HepG2 (cell line): ENCODE measurements around the gene MXD3.

Experiments used
- FOXM1 ChIP-seq: sonication (generic); formaldehyde crosslinking; IDR thresholded peaks from 2 replicates; pipeline ENCODE4 v1.5.0; 2020; ENCODE audit warnings: missing genetic modification reagents
- NFE2L2 ChIP-seq: fragments of 150-350 bp; IDR thresholded peaks from 2 replicates; pipeline ENCODE4 v1.6.1; 2014; ENCODE audit warnings: low read length
- ZNF230 ChIP-seq: sonication (generic); formaldehyde crosslinking; IDR thresholded peaks from 2 replicates; pipeline ENCODE4 v1.4.0; 2020; ENCODE audit warnings: mild to moderate bottlenecking, missing genetic modification reagents
- ZNF232 ChIP-seq: sonication (generic); formaldehyde crosslinking; IDR thresholded peaks from 2 replicates; pipeline ENCODE4 v1.4.0; 2020; ENCODE audit warnings: missing genetic modification reagents, borderline replicate concordance
- TF ChIP-seq, protein P1 (sequence below), 2 experiments: sonication (generic) in 1 of 2; formaldehyde crosslinking in 1 of 2; IDR thresholded peaks; 2 replicates each; pipeline versions ENCODE4 v1.5.1 to v1.6.1; 2011 to 2020; ENCODE audit warnings: borderline replicate concordance in 1 of 2, low read depth in 1 of 2, low read length in 1 of 2, mild to moderate bottlenecking in 1 of 2, missing genetic modification reagents in 1 of 2, moderate library complexity in 1 of 2
- TF ChIP-seq, protein P2 (sequence below): sonication (generic); formaldehyde crosslinking; IDR thresholded peaks from 2 replicates; pipeline ENCODE4 v1.5.0; 2020; ENCODE audit warnings: mild to moderate bottlenecking, missing genetic modification reagents, moderate library complexity
- TF ChIP-seq, protein P3 (sequence below): sonication (generic); formaldehyde crosslinking; IDR thresholded peaks from 2 replicates; pipeline ENCODE4 v1.4.0; 2020; ENCODE audit warnings: missing genetic modification reagents

DNA sequence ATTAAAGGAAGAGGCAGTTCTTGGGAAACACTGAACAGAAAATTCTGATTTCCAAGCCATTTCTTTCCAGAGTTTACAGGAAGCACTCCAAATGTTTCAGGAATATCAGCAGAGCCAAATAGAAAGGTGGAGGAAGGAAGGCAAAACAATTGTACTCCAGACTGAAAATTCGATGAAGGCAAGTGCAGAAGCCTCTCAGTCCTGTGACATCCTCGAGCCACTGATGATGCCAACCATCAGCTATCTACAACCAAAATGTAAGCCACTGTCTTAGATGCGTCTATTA is 37.6 kb upstream of the MXD3 start:
- TF ChIP-seq, protein P1, sequence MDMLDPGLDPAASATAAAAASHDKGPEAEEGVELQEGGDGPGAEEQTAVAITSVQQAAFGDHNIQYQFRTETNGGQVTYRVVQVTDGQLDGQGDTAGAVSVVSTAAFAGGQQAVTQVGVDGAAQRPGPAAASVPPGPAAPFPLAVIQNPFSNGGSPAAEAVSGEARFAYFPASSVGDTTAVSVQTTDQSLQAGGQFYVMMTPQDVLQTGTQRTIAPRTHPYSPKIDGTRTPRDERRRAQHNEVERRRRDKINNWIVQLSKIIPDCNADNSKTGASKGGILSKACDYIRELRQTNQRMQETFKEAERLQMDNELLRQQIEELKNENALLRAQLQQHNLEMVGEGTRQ (IDR thresholded peaks at IDR 0.05; ENCODE audit: low read depth, low read length) = no peak
- TF ChIP-seq, protein P1 (CRISPR knock-in tag; IDR thresholded peaks at IDR 0.05; ENCODE audit: borderline replicate concordance) = no peak
- no peak for TF ChIP-seq FOXM1 (CRISPR knock-in tag)
- TF ChIP-seq, protein P2, sequence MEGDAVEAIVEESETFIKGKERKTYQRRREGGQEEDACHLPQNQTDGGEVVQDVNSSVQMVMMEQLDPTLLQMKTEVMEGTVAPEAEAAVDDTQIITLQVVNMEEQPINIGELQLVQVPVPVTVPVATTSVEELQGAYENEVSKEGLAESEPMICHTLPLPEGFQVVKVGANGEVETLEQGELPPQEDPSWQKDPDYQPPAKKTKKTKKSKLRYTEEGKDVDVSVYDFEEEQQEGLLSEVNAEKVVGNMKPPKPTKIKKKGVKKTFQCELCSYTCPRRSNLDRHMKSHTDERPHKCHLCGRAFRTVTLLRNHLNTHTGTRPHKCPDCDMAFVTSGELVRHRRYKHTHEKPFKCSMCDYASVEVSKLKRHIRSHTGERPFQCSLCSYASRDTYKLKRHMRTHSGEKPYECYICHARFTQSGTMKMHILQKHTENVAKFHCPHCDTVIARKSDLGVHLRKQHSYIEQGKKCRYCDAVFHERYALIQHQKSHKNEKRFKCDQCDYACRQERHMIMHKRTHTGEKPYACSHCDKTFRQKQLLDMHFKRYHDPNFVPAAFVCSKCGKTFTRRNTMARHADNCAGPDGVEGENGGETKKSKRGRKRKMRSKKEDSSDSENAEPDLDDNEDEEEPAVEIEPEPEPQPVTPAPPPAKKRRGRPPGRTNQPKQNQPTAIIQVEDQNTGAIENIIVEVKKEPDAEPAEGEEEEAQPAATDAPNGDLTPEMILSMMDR (CRISPR knock-in tag) = no peak
- no peak for TF ChIP-seq ZNF232
- TF ChIP-seq, protein P3, sequence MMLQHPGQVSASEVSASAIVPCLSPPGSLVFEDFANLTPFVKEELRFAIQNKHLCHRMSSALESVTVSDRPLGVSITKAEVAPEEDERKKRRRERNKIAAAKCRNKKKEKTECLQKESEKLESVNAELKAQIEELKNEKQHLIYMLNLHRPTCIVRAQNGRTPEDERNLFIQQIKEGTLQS (CRISPR knock-in tag) = no peak
- TF ChIP-seq NFE2L2 = no peak
- TF ChIP-seq ZNF230 (CRISPR knock-in tag) = no peak
